Adipocyte (in vitro differentiated cells): ENCODE results near the gene PACS2.

Experiments used
- DNase-seq: peaks from one replicate; pipeline ENCODE4 v3.0.0-alpha.2; 2015; ENCODE audit warnings: low read depth
- H3K27me3 ChIP-seq: replicated peaks from 2 replicates; pipeline ENCODE4 v1.7.0; 2013; ENCODE audit warnings: mild to moderate bottlenecking, low read length, moderate library complexity; ENCODE audit not compliant: control insufficient read depth, insufficient read depth
- H3K36me3 ChIP-seq: 2 replicates; pipeline ENCODE4 v1.7.0; 2013; ENCODE audit warnings: low read length, mild to moderate bottlenecking, moderate library complexity; ENCODE audit not compliant: control insufficient read depth, insufficient read depth, severe bottlenecking
- H3K4me1 ChIP-seq: 2 replicates; pipeline ENCODE4 v1.7.0; 2013; ENCODE audit warnings: mild to moderate bottlenecking, low read length, moderate library complexity; ENCODE audit not compliant: control insufficient read depth, insufficient read depth
- H3K4me3 ChIP-seq: 2 replicates; pipeline ENCODE4 v1.7.0; 2013; ENCODE audit warnings: mild to moderate bottlenecking, low read length, moderate library complexity
- H3K9ac ChIP-seq: 2 replicates; pipeline ENCODE4 v1.7.0; 2013; ENCODE audit warnings: mild to moderate bottlenecking, low read length, moderate library complexity
- H3K9me3 ChIP-seq: 2 replicates; pipeline ENCODE4 v1.7.0; 2013; ENCODE audit warnings: mild to moderate bottlenecking, low read length, moderate library complexity; ENCODE audit not compliant: control insufficient read depth

Gene PACS2

DNA sequence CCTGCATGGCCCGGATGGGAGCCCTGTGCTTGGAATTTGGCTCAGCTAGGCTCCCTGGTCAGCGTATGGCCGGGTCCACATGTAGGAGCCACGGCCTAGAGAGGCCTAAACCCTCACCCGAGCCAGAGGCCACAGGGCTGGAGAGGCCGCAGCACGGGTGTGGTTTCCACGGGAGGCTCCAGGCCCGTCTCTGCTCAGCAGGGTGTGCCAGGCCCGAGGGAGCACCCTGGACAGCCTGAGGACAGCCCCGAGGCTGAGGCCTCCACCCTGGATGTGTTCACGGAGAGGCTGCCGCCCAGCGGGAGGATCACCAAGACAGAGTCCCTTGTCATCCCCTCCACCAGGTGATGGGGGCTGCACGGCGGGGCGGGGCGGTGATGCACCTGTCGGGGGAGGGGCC is 66.2 kb downstream of the PACS2 start:
- Histone ChIP-seq H3K27me3 (no peaks in the 10 kb centered on the region), H3K9me3 (no peaks in the 10 kb centered on the region)

DNA sequence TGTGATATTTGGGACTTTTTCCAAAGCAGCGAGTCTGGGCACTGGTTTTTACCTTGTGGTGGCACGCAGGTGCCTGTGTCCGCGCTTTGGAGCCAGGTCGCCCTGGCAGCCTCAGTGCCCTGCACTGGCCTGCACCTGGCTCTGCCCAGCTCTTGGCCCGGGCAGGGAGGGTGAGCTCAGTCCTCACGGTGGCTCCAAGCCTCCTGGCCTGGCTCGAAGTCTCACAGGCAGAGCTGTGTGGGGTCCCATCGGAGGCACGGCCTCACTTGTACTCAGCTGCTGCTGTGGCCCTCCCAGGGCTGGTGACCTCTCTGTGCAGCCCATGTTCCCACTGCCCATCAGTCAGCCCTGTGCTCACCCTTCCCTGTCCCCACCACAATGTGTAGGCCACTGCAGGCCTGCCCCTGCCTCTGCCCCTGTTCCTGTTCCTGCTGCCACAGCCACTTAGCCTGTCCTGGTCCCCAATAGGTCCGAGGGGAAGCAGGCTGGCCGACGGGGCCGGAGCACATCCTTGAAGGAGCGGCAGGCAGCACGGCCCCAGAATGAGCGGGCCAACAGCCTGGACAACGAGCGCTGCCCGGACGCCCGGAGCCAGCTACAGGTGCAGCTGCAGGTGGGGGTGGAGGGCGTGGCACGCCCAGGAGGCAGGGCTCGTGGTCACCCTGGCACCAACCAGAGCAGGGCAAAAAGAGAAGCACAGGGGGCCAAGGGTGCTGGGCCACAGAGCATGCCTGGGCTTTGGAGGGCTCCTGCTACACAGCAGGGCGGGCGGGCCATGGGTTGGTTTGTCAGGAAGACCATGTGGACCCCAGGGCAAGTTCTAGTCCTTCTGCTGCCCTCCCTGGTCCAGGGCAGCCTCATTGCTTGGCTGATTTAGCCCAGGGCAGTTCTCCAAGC is 67.1 kb downstream of the PACS2 start:
- Histone ChIP-seq H3K27me3 (no peaks in the 10 kb centered on the region), H3K36me3 (peaks cover 22% of the 10 kb centered on the region), H3K9ac (no peak overlapping the region), H3K9me3 (no peaks in the 10 kb centered on the region), H3K4me1 (no peaks in the 10 kb centered on the region), H3K4me3 (no peak overlapping the region)
- no peak for DNase-seq

More for the DNA sequence above, 66.2 kb downstream of the PACS2 start:
- no peak for DNase-seq
- H3K9ac ChIP-seq: no peak overlapping the region
- H3K4me1 ChIP-seq: no peaks in the 10 kb centered on the region
- no peak overlapping the region for H3K4me3 ChIP-seq
- H3K36me3 ChIP-seq: peaks cover 22% of the 10 kb centered on the region

DNA sequence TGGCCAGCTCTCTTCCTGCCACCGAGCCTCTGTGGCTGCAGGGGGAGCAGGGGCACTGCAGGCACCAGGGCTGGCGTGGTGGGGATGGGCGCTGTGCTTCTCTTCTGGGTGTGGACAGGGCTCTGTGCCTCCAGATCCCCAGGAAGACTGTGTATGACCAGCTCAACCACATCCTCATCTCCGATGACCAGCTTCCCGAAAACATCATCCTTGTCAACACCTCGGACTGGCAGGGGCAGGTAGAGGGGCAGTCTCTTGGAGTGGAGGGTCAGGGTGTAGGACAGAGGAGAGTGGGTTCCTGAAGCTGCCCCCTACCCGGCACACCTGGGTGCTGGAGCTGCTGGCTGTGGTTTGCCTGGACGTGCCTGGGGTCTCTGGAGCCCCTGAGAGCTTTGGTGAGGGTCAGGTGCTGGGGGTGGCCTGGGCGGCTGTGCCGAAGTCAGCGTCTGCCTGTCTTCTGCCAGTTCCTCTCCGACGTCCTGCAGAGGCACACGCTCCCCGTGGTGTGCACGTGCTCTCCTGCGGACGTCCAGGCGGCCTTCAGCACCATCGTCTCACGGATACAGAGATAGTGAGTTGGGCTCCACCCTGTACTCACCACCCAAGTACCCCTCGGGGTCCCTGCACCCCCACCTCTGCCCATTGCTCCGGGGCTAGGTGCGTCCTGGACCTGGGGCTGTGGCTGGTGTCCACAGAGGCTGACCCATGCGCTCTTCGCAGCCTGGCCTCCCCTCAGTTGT is 68.0 kb downstream of the PACS2 start:
- Histone ChIP-seq H3K4me3 (no peak overlapping the region), H3K36me3 (peaks cover 26% of the 10 kb centered on the region), H3K9me3 (no peaks in the 10 kb centered on the region), H3K9ac (no peak overlapping the region), H3K27me3 (no peaks in the 10 kb centered on the region), H3K4me1 (no peaks in the 10 kb centered on the region)
- DNase-seq: no peak

DNA sequence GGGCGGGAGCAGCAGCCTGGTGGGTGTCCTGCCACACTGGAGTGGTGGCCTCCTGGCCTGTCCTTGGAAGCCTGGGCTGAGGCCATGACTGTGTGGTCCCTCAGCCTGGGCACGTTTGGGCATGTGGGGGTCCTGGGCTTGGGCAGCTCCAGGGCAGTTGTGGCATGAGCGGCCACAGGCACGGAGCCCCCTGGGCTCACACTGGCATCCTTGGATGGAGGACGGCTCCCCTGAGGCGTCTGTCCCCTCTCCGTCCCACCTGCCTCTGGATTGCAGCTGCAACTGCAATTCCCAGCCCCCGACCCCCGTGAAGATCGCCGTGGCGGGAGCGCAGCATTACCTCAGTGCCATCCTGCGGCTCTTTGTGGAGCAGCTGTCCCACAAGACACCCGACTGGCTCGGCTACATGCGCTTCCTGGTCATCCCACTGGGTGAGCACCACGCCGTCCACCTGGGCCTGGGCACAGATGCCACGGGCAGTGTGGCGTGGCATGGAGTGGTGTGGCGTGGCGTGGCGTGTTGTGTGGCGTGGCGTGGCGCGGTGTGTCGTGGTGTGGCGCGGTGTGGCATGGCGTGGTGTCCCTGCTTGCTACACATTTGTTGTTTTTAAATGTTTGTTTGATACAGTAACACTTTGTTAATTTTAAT is 68.7 kb downstream of the PACS2 start:
- DNase-seq: no peak

DNA sequence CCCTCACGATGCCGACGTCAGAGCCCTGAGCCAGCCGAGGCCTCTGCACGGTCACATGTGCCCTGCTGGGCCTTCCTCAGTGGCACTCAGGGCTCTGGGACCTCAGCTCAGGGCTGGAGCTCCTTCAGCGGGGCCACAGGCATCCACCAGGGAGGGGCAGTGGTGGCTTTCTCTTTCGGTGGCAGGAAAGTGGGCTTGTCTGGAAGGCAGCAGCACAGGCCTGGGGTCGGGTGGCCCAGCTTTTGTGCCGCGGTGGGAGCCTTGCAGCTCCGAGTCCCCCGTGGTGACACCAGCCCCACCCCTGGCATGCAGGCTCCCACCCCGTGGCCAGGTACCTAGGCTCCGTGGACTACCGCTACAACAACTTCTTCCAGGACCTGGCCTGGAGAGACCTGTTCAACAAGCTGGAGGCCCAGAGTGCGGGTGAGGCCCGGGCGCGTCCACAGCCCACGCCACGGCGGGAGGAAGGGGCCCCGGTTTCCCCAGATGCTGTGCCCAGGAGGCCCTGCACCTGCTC is 69.6 kb downstream of the PACS2 start:
- H3K9me3 ChIP-seq: no peaks in the 10 kb centered on the region
- no peaks in the 10 kb centered on the region for H3K27me3 ChIP-seq
- no peak overlapping the region for H3K9ac ChIP-seq
- DNase-seq: no peak
- H3K4me3 ChIP-seq: no peak overlapping the region
- no peaks in the 10 kb centered on the region for H3K4me1 ChIP-seq
- H3K36me3 ChIP-seq: peaks cover 26% of the 10 kb centered on the region

More for the DNA sequence above, 68.7 kb downstream of the PACS2 start:
- H3K4me3 ChIP-seq: no peak overlapping the region
- H3K4me1 ChIP-seq: no peaks in the 10 kb centered on the region
- H3K9me3 ChIP-seq: no peaks in the 10 kb centered on the region
- no peak overlapping the region for H3K9ac ChIP-seq
- H3K36me3 ChIP-seq: peaks cover 26% of the 10 kb centered on the region
- no peaks in the 10 kb centered on the region for H3K27me3 ChIP-seq

DNA sequence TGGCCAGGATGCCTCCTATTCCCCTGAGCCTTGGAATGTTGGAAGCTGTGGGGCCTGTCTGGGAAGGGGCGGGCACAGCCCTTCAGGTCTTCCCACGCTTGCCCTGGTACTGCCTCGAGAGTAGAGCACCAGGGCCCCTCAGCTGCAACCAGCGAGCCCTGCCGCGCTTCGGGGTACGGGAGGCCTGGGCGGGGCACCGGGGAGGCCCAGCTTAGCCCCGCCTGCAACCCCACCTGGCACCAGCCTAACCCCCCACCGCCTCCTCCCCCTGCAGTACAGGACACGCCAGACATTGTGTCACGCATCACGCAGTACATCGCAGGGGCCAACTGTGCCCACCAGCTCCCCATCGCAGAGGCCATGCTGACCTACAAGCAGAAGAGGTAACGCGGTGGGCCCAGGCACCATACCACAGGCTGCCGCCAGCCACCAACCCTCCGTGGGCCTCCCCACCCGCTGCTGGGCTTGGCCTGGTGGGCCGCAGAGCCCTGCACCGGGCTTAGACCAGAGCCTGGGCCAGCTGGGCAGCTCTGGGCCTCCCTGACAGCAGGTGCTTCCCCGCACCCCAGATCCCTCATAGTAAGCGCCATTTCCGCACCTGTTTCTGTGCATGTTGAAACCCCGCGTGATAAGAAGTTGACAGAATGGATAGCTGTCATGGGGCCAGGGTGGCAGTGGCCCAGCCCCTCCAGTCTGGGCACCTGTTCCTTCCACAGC is 70.2 kb downstream of the PACS2 start:
- no peak overlapping the region for H3K4me3 ChIP-seq
- no peak for DNase-seq
- H3K9ac ChIP-seq: no peak overlapping the region
- no peaks in the 10 kb centered on the region for H3K9me3 ChIP-seq
- H3K36me3 ChIP-seq: peaks cover 24% of the 10 kb centered on the region
- no peaks in the 10 kb centered on the region for H3K4me1 ChIP-seq
- no peaks in the 10 kb centered on the region for H3K27me3 ChIP-seq

DNA sequence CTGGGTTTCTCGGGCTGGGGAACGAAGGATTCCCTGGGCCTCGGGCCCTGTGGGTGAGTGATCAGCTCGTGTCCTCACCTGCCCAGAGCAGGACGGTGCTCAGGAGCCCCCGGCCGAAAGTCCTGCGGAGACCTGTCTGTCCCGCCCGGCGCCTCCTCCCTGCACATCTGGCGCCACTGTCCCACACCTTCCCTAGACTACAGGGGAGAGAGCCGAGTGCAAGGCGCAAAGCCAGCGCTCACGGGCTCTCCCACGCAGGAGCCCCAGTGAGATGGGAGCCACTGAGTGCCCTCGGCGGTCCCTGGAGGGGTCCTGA is 70.7 kb downstream of the PACS2 start:
- Histone ChIP-seq H3K27me3 (no peaks in the 10 kb centered on the region), H3K4me3 (no peak overlapping the region), H3K9ac (no peak overlapping the region), H3K36me3 (peaks cover 21% of the 10 kb centered on the region), H3K4me1 (no peaks in the 10 kb centered on the region), H3K9me3 (no peaks in the 10 kb centered on the region)
- DNase-seq: no peak

DNA sequence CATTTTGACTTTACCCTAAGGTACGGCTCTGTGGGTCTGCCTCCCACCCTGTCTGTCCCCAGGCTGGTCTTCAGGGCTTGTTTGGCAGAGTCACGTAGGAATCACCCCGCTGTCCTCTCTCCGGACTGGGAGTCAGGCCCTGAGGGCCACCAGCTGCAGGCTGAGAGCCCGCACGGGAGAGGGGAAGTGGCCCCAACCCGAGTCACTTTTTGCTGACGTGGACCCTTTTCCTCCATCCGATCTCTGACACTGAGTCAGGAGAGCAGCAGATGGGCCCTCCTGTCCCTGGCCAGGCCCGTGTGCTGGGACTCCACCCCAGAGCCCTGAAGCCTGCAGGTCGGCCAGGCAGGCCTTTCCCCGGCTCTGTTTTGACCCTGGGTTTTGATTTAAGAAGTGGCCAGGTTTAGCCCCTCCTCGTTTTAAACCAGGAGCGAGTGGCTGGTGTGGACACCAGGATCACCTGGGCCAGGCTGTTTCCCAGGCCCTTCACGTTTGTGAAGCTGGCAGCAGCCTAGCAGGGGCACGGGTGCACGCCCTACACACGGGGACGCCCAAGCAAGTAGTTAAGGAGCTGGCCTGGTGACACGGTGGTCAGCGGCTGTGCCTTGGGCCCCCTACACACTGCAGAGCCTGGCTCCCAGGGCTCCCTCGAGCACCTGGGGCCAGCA is 71.3 kb downstream of the PACS2 start:
- Histone ChIP-seq H3K9ac (no peak overlapping the region), H3K9me3 (no peaks in the 10 kb centered on the region), H3K27me3 (no peaks in the 10 kb centered on the region), H3K4me1 (no peaks in the 10 kb centered on the region), H3K36me3 (peaks cover 21% of the 10 kb centered on the region), H3K4me3 (no peak overlapping the region)
- no peak for DNase-seq

DNA sequence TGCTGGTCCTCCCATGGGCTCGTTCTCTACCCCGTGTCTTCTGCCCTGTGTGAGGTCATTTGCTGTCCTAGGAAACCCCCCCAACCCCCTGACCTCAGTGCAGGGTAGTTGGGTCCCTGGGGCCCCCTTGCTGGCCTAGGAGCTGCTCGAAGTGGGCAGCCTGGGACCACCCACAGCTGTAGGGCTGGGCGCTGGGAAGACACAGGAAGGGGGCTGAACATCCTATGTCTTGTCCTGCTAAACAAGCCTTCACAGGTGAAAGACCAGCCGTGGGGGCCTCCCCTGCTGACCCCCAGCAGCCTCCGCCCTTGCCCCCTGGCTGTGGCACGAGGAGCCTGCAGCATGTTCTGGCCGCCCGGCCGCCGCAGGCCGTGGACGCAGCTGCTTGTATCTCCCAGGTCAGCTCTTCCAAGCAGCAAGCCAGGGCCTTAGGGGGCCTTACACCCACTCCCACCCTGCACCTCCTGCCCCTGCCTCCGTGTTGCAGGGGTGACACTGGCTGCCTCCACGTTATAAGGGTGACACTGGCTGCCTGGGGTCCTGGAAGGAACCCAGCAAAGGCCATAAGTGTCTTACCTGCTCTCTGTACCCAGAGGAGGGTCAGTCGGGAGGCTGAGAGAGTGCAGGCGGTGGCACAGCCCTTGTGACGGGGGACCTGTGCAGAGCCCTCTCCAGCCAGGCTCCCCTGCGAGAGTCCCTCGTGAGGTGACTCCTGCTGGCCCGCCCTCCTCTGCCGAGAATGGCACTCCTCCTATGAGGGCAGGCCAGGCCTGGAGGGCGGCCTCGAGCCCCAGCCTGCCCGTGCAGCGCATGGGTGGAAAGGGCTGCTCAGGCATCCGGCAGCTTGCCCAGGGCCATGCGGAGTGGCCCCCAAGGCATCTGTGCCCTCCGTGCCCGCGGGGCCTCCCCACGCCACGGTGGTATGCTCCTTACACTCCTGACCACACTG is 72.3 kb downstream of the PACS2 start:
- Histone ChIP-seq H3K9ac (no peak overlapping the region), H3K36me3 (peaks cover 21% of the 10 kb centered on the region), H3K9me3 (no peaks in the 10 kb centered on the region), H3K4me3 (no peak overlapping the region), H3K4me1 (no peaks in the 10 kb centered on the region), H3K27me3 (no peaks in the 10 kb centered on the region)
- no peak for DNase-seq

DNA sequence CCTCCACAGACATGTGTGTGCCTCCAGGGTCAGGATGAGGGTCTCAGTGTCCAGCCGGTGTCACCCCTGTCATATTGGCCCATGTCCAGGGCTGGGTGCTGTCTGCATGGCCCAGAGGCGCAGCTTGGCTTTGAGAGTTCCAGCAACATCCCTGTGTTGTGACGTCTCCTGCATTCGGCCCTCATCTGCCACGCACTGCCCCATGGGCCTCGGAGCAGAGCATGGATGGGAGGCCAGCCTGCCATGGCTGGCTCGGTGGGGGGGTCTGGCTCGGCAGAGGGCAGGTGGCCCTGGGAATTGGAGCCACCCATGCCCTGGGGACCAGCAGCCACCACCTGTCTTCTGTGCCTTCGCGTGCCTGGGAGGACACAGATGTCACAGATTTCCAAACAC is 73.0 kb downstream of the PACS2 start:
- no peak for DNase-seq
- Histone ChIP-seq H3K36me3 (peaks cover 17% of the 10 kb centered on the region), H3K4me1 (no peaks in the 10 kb centered on the region), H3K9me3 (no peaks in the 10 kb centered on the region), H3K9ac (no peak overlapping the region), H3K27me3 (no peaks in the 10 kb centered on the region), H3K4me3 (no peak overlapping the region)
